HG02973 (cell line): Measurements from ENCODE around the gene PPP1R12B.
"Not testable (repeated sequence)": the region's sequence is repeated elsewhere in the genome, so short reads cannot be mapped to it uniquely, and the experiment has no call there.

Experiments
- ATAC-seq: cut with Tn5 transposase; IDR thresholded peaks from one replicate; pipeline ENCODE4 v1.9.1; 2021; ENCODE audit warnings: moderate library complexity; ENCODE audit not compliant: unreplicated experiment

PPP1R12B gene

DNA sequence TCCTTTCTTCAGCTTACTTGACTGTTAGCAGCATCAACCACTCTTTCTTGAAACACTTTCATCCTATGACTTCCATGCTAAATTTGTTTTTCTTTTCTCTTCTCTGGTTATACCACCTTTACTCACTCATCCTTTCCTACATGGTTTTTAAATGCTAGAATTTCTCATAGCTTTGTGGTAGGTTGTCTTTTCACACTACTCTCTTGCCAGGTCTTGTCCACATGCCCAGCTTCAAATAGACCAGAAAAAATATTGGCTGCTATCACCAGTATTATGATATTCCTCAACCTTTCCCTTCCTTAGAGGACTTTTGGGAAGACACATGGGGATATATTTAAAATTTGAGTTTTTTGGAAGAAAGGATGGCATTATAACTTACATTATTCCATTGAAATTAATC, 48.8 kb downstream of the PPP1R12B start:
- no peak for ATAC-seq

DNA sequence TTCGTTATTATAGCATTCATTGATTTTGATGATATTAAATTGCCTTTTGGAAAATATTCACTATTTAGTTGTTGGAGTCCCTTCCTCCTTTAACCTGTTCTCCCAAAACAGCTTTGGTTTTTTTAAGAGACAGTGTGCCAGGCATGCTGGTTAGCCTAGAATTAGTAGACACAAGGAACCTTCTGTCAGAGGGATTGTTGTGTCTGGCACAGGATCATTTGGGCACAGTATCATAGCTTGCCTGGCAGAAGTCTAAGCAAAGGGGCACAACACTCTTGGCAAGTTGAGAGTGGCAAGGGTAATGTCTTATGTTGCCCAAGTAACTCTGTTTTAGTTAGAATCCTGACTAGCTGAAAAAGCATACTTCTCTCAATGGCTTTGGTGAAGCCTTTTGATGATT, 49.9 kb downstream of the PPP1R12B start:
- not testable (repeated sequence) for ATAC-seq

DNA sequence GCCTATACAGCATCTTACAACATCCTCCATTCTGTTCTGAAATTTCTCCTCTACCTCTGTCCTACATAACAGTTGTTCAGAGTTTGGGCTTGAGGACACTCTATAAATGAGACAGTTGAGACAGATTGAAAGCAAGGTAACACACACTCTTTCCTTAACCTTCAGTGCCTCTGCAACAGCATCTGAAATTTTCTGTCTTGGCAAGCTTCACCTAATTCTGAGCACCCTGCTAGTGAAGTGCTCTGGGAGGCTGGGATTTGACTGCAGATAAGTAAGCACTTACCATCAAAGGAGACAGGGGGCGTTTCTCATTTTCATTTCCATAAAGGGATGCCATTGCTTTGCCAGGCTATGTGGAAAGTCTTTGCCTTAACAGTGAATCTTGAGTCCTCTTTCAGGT, 53.3 kb downstream of the PPP1R12B start:
- ATAC-seq, result not testable (repeated sequence)

DNA sequence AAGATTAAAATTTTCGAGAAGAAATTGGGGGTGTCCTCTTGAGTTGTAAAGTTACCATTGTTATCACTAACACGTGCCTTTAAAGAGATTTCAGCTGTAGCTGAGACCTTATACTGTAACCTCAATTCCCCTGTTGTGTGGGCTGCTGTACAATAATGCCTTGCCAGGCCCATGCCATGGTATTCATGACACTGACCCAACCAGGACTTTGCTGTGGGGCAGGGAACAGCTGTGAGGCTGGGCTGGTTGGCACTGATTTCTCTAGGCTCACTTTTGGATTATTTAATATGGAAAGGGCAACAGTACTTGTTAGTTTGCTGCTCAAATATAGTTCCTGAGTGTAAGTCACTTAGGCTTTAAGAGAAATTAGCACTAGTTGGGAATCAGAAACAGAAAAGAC, 54.9 kb downstream of the PPP1R12B start:
- not testable (repeated sequence) for ATAC-seq

DNA sequence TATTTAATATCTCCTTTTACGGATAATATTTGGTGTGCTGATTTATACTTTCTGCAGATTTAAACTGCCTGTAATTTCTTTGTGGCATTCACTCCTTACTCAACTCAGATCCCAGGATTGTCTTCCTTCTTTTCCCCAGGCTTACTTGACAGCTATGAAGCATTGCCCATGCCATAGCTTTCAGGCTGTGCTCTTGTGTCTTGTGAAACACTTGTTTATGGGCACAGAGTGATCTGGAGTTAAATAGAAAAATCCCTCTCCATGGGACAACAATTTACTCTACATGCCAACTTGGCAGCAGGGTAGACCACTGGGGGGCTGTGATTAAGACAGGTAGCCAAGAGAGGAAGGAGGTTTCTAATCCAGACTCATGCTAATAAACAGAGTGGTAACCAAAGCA, 57.4 kb downstream of the PPP1R12B start:
- ATAC-seq, result no peak

DNA sequence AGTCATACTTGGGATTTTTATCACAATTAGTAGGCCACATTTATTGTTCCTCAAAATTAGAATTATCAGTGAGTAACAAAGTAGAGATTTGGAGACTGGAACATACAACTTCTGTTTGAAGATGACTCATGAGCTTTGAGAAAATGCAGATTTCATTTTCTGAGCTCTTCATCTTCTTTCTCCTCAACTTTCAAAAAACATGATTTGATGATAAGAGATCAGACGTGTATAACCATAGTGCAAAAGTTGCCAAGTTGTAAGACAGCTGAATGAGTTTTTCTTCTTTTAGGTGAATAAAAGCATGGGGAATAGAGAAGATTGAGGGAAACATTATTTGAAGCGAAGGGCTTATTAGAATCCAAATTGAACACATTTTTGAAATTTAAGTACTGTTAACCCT, 58.4 kb downstream of the PPP1R12B start:
- ATAC-seq, result not testable (repeated sequence)

DNA sequence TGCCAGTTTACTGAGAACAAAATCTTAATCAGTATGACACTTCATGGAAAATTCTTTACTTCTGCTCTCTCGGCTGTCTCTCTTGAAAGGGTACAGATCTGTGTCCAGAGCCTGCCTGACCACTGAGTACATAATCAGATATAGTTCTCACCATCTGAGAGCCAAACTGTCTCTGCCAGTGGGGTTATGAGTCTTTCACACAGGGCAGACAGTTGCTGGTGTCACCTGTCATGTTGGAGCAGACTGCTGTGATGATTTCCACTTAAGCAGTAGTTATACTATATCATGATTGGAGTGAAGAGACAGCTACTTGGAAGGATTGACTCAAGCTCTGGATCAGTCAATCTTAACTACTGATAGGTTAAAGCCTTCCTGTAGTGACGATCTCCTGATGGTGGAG, 58.9 kb downstream of the PPP1R12B start:
- ATAC-seq, result not testable (repeated sequence)

DNA sequence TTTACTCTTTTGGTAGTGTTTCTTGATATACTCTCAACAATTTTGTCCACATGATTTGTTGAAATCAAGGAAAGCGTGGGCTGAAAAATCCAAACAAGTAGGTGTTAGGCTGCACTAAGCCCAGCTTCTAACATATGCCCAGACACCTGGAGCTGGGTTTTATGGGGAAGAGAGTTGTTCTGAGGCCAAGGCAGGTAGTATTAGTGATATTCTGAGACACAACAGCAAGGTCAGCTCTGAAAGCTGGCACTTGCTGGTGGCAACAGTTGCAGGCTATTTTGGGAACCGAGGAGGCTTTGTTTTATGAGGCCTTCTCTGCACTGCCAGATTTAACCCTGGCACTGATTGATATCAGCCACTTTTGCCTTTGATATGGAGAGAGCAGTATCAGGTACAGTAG, 61.8 kb downstream of the PPP1R12B start:
- ATAC-seq, result not testable (repeated sequence)

DNA sequence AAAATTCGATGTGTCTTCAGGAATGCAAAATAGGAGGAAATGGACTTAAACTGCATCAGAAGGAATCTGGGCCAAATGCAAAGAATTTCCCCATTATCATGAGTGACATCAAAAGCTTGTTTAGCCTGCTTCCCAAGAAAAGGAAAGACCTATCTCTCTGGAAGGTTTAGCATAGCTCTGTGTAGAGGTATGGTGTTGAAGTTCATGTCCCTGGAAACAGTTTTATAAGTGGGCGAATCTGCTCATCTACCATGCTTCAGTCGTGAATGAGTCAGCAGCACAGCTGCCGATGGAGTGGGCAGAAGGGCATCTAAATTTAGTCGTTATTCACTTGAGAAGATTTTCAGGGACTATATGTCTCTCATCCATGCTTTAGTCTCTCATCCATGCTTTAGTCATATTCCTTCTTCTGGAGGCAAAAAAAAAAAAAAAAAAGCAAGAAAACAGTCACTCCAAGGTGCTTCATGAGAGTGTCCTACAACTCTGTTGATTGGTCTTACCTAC, 62.4 kb downstream of the PPP1R12B start:
- not testable (repeated sequence) for ATAC-seq

DNA sequence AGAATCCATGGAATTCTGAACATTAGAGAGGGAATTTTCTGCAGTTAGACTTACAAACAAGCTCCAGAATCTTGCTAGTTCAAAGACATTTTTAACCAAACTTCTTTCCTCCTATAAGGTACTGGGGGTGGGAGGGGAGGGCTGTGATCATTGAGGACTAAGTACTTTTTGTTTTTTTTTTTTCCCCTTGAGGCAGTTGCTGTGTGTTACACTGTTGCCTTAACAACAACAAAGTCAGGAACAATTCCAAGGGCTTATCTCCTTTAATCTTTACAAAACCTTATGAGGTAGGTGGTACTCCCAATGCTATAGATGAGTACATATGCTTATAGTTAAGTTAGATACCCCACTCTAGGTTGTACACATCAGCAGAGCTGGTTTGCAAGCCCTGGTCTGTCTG, 62.9 kb downstream of the PPP1R12B start:
- no peak for ATAC-seq

DNA sequence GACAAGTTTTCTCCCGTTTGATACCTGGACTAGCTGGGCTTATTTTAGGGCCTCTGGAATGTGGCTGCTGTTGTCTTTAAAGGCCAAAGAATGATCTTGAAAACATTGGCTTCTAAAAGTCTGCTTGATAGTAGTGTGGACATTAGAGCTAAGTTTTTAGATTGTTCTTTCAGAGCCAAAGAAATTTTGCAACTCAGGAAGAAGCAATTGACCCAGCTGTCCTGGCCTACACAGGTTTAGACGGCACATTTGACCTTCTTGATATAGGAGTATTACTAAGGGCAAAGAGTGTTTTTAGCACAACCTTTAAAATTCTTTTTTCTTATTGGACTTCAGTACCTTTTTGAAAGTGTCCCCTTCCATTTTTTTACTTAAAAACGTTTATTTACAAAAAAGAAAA, 63.9 kb downstream of the PPP1R12B start:
- ATAC-seq, result not testable (repeated sequence)

DNA sequence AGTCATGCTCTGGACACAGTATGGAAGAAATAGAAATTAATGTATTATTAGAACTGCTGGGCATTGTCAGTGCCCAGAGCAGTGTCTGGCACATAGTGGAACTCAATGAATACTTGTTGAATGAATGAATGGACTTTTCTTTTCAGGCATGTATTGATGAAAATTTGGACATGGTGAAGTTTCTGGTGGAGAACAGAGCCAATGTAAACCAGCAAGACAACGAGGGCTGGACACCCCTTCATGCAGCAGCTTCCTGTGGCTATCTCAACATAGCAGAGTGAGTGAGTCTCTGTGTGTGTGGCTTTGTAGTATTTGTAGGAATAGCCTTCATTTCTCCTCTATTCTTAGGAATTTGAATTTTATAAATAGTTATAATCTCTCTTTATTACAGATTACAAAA, 68.1 kb downstream of the PPP1R12B start:
- no peak for ATAC-seq

DNA sequence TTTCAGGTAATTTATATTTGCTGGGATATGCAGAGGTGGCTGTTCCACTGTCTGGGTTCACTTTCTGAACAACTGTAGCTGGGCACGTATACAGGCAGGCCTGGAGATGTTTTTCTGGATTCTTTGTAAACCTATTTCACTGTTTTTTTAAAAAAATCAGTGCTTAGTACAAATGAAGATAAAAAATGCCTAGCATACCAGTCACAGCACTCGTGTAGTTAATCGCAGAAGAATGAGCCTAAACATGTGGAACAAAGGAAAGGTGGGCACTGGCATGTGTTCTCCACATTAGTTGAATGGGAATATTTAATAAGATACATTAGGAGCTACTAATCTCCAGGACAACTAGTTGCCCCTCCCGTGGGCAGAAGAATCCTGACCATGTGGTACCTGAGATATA, 68.6 kb downstream of the PPP1R12B start:
- ATAC-seq, result not testable (repeated sequence)

DNA sequence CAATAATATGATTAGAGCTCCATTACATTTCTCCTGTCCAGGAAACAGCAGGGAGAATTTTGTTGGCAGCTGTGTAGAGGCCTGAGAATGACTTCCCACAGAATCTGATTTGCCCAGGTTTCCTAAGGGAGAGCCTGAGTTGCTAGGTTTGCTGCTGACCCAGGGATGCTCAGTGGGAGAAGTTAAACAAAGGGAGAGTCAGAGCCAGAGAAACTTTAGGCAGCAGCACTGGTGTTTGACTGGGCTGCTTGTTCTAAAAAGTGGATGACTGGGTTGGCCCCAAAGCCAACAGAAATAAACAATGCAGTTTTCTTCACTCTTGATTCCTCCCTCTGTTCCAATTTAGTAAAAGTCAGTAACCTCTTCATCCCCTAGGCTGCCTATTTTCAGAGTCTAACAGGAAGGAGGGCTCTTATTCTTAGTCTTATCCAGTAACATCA, 69.3 kb downstream of the PPP1R12B start:
- ATAC-seq, result not testable (repeated sequence)

DNA sequence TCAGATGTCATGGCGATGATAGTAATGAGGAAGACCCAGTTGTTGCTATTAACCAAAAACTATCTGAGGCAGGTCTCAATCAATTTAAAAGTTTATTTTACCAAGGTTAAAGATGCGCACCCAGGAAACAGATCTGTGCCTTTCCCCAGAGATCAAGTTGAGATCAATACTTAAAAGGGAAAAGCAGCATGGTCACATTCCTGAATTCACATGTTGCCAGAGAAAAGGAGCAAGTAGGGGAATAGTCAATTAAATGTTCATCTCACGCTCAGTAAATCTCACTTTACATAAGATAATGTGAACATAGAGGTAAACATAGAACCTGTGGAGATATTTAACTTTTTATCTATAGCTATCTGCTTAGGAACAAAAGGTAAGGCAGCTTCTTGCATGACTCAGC, 71.2 kb downstream of the PPP1R12B start:
- not testable (repeated sequence) for ATAC-seq

DNA sequence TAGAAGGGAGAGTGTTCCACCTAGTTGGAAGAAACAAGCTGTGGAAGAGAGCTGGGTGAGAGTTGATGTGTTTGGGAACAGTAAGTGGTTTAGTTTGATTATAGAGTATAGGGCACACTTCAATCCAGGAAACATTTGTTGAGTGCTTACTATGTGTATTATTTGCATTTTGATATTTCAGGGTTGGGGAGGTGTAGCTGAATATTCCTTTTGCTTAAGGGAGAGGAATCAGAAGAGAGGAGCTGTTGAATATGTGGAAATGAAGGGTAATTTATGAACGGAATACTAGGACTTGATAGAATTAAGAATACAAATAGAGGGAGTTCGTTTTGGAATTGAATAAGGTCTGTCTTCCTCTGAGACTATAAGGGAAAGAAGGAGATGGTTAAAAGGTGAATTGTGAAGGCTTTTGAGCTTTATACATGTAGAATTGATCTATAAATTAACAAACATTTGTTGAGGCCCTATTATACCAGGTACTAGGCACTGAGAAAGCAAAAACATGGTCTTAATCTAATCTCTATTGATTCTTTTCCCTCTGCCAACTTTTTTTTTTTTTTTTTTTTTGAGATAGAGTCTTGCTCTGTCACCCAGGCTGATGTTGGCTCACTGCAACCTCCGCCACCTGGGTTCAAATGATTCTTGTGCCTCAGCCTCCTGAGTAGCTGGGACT, 72.1 kb downstream of the PPP1R12B start:
- ATAC-seq, result not testable (repeated sequence)

DNA sequence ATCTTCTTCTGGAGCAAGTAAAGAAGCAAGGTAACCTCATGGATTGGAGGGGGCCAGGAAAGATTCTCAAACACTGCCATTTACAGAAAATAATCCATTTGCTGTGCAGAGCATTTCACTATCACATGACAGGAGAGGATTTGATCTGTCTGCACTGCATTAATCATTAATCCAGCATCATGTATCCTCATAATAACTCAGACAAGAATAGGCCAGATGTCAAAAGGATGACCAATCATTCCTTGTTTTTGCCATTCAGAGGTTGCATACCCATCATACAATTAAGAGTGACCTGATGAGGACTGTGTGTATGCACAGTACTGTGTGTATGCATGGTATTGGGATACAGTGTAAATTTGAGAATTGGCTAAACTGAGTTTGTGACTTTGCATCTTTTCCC, 74.2 kb downstream of the PPP1R12B start:
- ATAC-seq, result not testable (repeated sequence)

DNA sequence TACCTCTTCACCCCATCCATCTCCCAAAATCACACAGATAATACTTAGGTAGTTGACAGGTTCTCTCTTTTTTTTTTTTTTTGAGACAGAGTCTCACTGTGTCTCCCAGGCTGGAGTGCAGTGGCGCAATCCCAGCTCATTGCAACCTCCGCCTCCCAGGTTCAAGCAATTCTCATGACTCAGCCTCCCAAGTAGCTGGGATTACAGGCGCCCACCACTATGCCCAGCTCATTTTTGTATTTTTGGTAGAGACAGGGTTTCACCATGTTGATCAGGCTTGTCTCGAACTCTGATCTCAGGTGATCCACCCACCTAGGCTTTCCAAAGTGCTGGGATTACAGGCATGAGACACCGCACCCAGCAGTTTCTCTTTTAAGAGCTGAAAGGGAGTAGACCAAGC, 75.8 kb downstream of the PPP1R12B start:
- ATAC-seq, result not testable (repeated sequence)

DNA sequence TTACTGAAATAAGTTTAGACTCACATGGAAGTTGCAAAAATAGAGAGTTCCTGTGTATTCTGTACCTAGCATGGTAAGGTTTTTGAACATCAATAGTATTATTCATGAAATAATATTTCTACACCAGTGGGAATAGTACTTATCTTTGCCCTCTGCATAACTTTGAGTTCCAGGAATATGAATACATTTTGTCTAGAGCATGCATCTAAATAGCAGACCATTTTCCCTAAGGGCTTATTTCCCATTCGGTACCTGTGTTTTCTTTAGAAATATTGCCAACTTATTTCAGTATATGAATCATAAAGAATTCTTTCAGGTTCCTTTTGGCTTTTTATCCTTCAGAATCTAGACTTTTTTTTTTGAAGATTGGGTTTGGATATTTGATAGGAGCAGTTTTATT, 81.6 kb downstream of the PPP1R12B start:
- not testable (repeated sequence) for ATAC-seq

DNA sequence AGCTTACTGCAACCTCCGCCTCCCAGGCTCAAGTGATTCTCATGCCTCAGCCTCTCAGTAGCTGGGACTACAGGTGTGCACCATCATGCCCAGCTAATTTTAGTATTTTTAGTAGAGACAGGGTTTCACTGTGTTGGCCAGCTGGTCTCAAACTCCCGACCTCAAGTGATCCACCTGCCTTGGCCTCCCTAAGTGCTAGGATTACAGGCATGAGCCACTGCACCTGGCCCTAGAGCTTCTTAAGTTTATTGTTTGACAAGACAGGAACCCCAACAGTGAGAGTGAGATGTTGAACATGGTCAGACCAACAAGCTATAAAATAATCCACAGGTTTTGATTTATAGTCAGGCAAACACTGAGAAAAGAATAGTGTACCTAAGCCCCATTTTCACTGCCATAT, 83.8 kb downstream of the PPP1R12B start:
- not testable (repeated sequence) for ATAC-seq

DNA sequence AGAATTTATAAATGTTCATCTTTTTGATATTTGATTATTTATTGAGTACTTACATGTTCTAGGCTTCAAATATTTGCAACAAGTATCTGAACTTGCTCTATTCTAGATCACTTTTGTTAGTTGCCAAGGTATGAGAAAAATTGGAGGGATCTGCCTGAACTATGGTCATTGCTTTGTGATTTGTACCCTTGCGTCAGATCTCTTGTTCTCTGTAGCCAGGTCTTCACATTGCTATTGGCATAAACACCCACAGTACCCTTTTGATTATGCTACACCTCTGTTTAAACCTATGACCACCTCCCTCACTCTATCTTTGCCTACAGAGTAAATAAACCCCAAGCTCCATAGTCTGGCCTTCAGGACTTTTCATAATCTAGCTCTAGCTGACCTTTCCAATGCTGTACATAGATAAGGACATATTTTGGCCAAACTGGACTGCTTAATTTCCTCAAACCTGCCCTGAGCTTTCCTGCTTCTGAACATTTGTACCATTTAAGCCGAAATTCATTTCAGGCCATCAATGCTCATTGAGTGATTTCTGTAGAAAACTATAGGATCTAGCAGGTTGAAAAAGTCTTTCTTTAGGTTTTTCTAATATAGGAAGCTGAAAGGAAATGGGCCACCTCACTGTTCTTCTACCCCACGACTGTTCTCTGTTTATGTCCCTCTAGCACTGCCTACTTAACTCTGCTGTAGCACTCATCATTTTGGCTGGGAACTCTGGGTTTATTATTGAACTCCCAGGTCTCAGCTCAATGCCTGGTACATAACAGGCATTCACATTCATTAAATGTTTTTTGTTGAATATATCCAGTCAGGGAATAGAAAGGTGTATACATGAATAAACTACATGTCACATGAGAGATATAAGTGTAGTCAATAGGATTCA, 84.9 kb downstream of the PPP1R12B start:
- no peak for ATAC-seq

DNA sequence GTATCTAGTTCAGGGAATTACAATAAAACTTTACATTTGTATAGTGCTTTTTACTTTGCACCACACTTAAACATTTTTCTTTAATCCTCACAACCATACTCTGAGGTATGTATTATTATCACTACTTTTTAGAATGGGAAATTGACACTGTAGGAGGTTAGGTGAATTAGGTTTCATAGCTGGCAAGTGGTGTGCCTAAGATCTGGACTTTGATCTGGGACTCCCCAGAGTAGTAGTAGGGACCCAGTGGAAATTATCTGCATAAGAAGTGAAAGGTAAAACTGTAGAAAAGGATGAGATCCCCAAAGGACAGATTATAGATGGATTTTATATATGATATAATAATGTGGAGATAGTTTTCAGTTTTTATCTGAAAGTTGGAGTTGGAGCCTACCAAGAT, 85.6 kb downstream of the PPP1R12B start:
- no peak for ATAC-seq
